BLaER1 (cell line): ENCODE results near the gene PARD3B.

Experiments
- H3K27ac ChIP-seq: shearing (Covaris generic); formaldehyde crosslinking; 2 replicates; pipeline ENCODE4 v1.8.1; 2022
- H3K27me3 ChIP-seq: shearing (Covaris generic); formaldehyde crosslinking; 2 replicates; pipeline ENCODE4 v1.8.1; 2022
- H3K36me3 ChIP-seq: shearing (Covaris generic); formaldehyde crosslinking; 2 replicates; pipeline ENCODE4 v1.8.1; 2022
- H3K4me1 ChIP-seq: shearing (Covaris generic); formaldehyde crosslinking; 2 replicates; pipeline ENCODE4 v1.8.1; 2022
- H3K4me2 ChIP-seq: shearing (Covaris generic); formaldehyde crosslinking; 2 replicates; pipeline ENCODE4 v1.8.1; 2022
- H3K4me3 ChIP-seq: shearing (Covaris generic); formaldehyde crosslinking; 2 replicates; pipeline ENCODE4 v1.8.1; 2022
- H3K9ac ChIP-seq: shearing (Covaris generic); formaldehyde crosslinking; 2 replicates; pipeline ENCODE4 v1.8.1; 2022
- H3K9me3 ChIP-seq: shearing (Covaris generic); formaldehyde crosslinking; 2 replicates; pipeline ENCODE4 v1.8.1; 2022
- H4K20me1 ChIP-seq: shearing (Covaris generic); formaldehyde crosslinking; 2 replicates; pipeline ENCODE4 v1.8.1; 2022
- Cebpa-rat ChIP-seq: shearing (Covaris generic); IDR thresholded peaks from 2 replicates; pipeline ENCODE4 v1.8.1; 2022

Gene PARD3B

GRCh38 chr2:204853905-204854304, 308.6 kb downstream of the PARD3B start:
- Histone ChIP-seq H3K4me3 (no peak overlapping the region), H3K27me3 (no peaks in the 10 kb centered on the region), H3K36me3 (no peaks in the 10 kb centered on the region), H3K9ac (no peak overlapping the region), H4K20me1 (no peaks in the 10 kb centered on the region), H3K4me1 (no peaks in the 10 kb centered on the region), H3K27ac (no peak overlapping the region), H3K4me2 (no peak overlapping the region), H3K9me3 (no peaks in the 10 kb centered on the region)
- TF ChIP-seq Cebpa-rat, result no peak

GRCh38 chr2:204860274-204860673, 315.0 kb downstream of the PARD3B start:
- no peaks in the 10 kb centered on the region for H3K27me3 ChIP-seq
- no peak for TF ChIP-seq Cebpa-rat
- H3K4me1 ChIP-seq, result no peaks in the 10 kb centered on the region
- H3K4me2 ChIP-seq, result no peak overlapping the region
- H4K20me1 ChIP-seq, result no peaks in the 10 kb centered on the region
- H3K9me3 ChIP-seq, result no peaks in the 10 kb centered on the region
- H3K36me3 ChIP-seq, result no peaks in the 10 kb centered on the region
- H3K9ac ChIP-seq, result no peak overlapping the region
- H3K27ac ChIP-seq, result no peak overlapping the region
- no peak overlapping the region for H3K4me3 ChIP-seq

DNA sequence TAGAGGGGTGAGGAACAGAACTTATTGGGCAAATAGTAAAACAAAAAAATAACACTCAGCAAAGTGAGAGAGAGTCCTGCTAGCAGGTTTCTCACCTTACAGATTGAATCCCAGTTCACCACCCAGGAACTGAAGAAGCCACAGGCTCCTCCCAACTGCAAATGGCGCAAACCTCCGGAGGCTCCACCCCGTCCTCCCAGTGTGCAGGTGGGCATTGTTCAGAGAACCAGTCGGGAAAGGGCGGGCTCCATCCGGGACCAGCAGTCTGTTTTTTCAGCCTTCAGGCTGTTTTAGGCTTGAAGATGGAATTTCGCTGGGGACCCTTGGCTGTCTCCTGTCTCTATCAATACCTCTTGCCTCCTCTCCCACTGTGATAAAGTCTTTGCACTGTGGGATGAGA, 317.5 kb downstream of the PARD3B start:
- no peak overlapping the region for H3K9ac ChIP-seq

DNA sequence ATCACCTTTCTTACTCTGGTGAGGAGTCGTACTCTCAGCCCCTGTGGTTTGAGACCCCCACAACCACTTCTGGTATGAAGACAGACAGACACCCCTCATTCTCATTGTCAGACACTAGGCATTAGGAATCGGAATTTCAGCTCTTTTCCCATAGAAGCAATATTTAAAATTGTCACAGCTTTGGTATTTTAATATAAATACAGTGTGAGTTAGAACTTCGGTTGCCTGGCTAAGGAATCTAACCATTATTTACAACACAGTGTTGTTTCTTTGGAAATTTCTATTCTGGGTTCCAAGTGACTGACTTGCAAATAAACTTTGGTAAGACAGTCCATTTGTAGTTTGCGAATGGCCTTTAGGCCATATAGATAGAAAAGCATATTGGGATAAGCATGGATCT, 318.1 kb downstream of the PARD3B start:
- Histone ChIP-seq H3K9ac (no peak overlapping the region), H3K27ac (no peak overlapping the region), H3K4me1 (no peaks in the 10 kb centered on the region)

More for the DNA sequence above, 317.5 kb downstream of the PARD3B start:
- Histone ChIP-seq H3K4me1 (no peaks in the 10 kb centered on the region), H3K27ac (no peak overlapping the region), H3K9me3 (no peaks in the 10 kb centered on the region), H4K20me1 (no peaks in the 10 kb centered on the region), H3K4me2 (no peak overlapping the region), H3K4me3 (no peak overlapping the region), H3K36me3 (no peaks in the 10 kb centered on the region), H3K27me3 (no peaks in the 10 kb centered on the region)
- TF ChIP-seq Cebpa-rat, result no peak

GRCh38 chr2:204869132-204869823, 324.0 kb downstream of the PARD3B start:
- Histone ChIP-seq H3K4me3 (no peak overlapping the region), H3K27ac (no peak overlapping the region), H3K4me1 (no peaks in the 10 kb centered on the region), H3K4me2 (no peak overlapping the region), H4K20me1 (no peaks in the 10 kb centered on the region), H3K9ac (no peak overlapping the region), H3K36me3 (no peaks in the 10 kb centered on the region), H3K9me3 (no peaks in the 10 kb centered on the region), H3K27me3 (no peaks in the 10 kb centered on the region)
- TF ChIP-seq Cebpa-rat, result no peak

More for the DNA sequence above, 318.1 kb downstream of the PARD3B start:
- Histone ChIP-seq H3K9me3 (no peaks in the 10 kb centered on the region), H3K4me3 (no peak overlapping the region), H4K20me1 (no peaks in the 10 kb centered on the region), H3K4me2 (no peak overlapping the region), H3K27me3 (no peaks in the 10 kb centered on the region), H3K36me3 (no peaks in the 10 kb centered on the region)
- TF ChIP-seq Cebpa-rat, result no peak

- Histone ChIP-seq H3K4me3 (no peak overlapping the region), H3K36me3 (no peaks in the 10 kb centered on the region)
- no peak for TF ChIP-seq Cebpa-rat
Measured at GRCh38 chr2:204870053-204870452, 324.8 kb downstream of the PARD3B start.

GRCh38 chr2:204871231-204871953, 326.1 kb downstream of the PARD3B start:
- Histone ChIP-seq H3K4me3 (no peak overlapping the region), H3K4me2 (no peak overlapping the region), H3K4me1 (no peaks in the 10 kb centered on the region), H3K36me3 (no peaks in the 10 kb centered on the region), H3K9me3 (no peaks in the 10 kb centered on the region), H3K27me3 (no peaks in the 10 kb centered on the region), H3K27ac (no peak overlapping the region), H3K9ac (no peak overlapping the region), H4K20me1 (no peaks in the 10 kb centered on the region)
- TF ChIP-seq Cebpa-rat, result no peak

More at GRCh38 chr2:204870053-204870452, 324.8 kb downstream of the PARD3B start:
- H4K20me1 ChIP-seq, result no peaks in the 10 kb centered on the region
- H3K27ac ChIP-seq, result no peak overlapping the region
- H3K4me2 ChIP-seq, result no peak overlapping the region
- H3K4me1 ChIP-seq, result no peaks in the 10 kb centered on the region
- H3K9me3 ChIP-seq, result no peaks in the 10 kb centered on the region
- H3K27me3 ChIP-seq, result no peaks in the 10 kb centered on the region
- H3K9ac ChIP-seq, result no peak overlapping the region

- Histone ChIP-seq H3K27ac (no peak overlapping the region), H3K4me2 (no peak overlapping the region), H4K20me1 (no peaks in the 10 kb centered on the region), H3K9ac (no peak overlapping the region), H3K4me3 (no peak overlapping the region), H3K9me3 (no peaks in the 10 kb centered on the region), H3K27me3 (no peaks in the 10 kb centered on the region), H3K36me3 (no peaks in the 10 kb centered on the region), H3K4me1 (no peaks in the 10 kb centered on the region)
- no peak for TF ChIP-seq Cebpa-rat
Measured at GRCh38 chr2:204876311-204876710, 331.0 kb downstream of the PARD3B start.

- H3K9ac ChIP-seq, result no peak overlapping the region
- no peaks in the 10 kb centered on the region for H4K20me1 ChIP-seq
- H3K4me3 ChIP-seq, result no peak overlapping the region
- no peak overlapping the region for H3K27ac ChIP-seq
- no peaks in the 10 kb centered on the region for H3K27me3 ChIP-seq
- no peak overlapping the region for H3K4me2 ChIP-seq
- TF ChIP-seq Cebpa-rat, result no peak
- H3K9me3 ChIP-seq, result no peaks in the 10 kb centered on the region
- H3K36me3 ChIP-seq, result no peaks in the 10 kb centered on the region
- H3K4me1 ChIP-seq, result no peaks in the 10 kb centered on the region
Measured at GRCh38 chr2:204877691-204878090, 332.4 kb downstream of the PARD3B start.

GRCh38 chr2:204880928-204881327, 335.7 kb downstream of the PARD3B start:
- Histone ChIP-seq H3K36me3 (no peaks in the 10 kb centered on the region), H3K27ac (no peak overlapping the region), H3K27me3 (no peaks in the 10 kb centered on the region), H3K4me1 (no peaks in the 10 kb centered on the region), H4K20me1 (no peaks in the 10 kb centered on the region), H3K4me3 (no peak overlapping the region), H3K9me3 (no peaks in the 10 kb centered on the region), H3K4me2 (no peak overlapping the region), H3K9ac (no peak overlapping the region)
- TF ChIP-seq Cebpa-rat, result no peak
